Stimulated activated CD4-positive, alpha-beta T cell treated with anti-CD3 and anti-CD28 coated beads, Interleukin-15, amount 100 ng/mL, for 1 hour (primary cell): ENCODE data around the gene ERC1.

Source experiments
- DNase-seq, 2 donors: peaks; one replicate each; pipeline ENCODE4 v3.0.0-alpha.2; 2020; ENCODE audit warnings: low read depth in 1 of 2, low spot score in 1 of 2

Gene ERC1

DNA sequence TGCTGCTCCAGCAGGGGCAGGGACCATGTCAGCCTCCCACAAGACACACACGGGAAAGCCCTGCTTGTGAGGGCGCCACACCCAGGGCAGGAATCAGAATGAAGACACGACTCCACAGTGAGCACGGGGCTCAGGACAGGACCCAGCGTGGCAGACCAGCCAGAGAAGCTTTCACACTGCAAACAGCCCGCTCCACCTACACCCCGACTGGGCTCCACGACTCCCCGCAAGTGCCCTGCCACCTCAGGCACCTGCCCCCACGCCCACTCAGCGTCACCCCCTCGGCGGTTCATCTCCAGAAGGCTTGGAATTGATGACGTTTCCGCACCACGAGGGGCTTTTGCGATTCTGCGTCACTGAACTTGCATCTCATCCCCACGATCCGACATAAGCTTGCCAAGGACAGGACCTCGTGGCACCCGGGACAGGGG, 512.3 kb downstream of the ERC1 start:
- no peak for DNase-seq

DNA sequence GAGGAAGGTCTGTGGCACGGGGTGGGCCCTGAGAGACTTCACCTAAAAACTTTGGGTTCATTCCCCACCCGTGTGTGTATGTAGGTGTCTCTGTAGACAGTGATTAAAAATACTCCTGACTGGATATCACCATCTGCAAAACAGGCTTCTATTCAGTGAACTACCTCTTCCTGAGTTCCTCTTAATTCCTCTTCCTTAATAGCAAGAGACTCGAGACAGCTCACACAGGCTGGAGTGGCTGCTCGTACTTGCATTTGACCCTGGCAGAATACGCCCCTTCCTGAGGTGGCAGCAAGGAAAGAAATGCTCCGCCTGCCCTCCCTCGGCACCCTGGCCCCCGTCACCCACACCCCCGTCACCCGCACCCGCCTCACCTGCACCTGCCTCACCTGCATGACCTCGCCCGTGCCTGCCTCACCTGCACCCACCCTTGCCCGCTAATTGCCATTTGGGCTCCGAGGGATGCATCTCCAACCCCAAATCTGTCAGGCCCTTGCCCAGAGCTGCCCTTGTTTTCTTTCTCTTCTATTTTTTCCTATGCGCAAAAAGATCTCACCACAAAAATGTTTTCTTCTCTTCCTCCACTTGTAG, 513.4 kb downstream of the ERC1 start:
- DNase-seq, result no peak

DNA sequence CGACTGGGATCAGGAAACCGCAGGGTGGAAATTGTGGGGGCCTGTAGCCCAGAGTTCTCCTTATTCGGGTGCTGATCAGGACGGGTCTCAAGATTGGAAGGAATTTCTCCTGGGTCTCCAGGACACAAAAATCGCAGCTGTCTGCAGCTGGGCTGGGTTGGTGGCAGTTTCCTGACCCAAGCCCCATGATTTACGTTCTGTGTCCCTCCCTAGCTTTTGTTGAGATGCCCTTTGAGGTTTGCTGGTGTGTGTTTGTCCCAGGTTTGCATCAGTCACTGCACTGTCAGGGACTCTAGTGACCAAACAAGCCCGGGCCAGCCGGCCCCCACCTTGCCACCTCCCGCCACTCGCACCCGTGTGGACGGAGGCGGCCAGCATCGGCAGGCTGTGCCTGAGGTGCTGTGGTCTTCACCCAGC, 513.9 kb downstream of the ERC1 start:
- no peak for DNase-seq

- no peak for DNase-seq
Measured at GRCh38 chr12:1505576-1505975, 514.6 kb downstream of the ERC1 start.

DNA sequence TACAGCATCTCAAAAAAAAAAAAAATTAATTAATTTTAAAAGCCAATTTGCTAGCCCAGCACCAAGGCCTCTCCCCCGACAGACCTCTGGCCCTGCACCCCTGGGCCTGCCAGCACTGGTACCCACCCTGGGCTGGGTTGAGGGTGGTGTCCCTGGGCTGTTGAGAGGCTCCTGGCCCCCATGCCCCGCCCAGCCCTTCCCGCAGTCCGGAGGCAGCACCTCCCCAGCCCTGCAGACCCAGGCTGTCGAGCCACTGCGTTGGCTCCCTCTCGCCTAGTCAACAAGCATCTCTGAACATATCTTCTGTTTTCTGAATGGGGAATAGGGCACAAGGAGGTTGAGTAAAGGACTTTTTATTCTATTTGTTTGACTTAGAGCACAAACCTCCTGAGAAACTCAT, 516.3 kb downstream of the ERC1 start:
- no peak for DNase-seq

GRCh38 chr12:1509413-1510052, 518.5 kb downstream of the ERC1 start:
- no peak for DNase-seq

- DNase-seq, result no peak
Measured at GRCh38 chr12:1510056-1510812, 519.2 kb downstream of the ERC1 start.

DNA sequence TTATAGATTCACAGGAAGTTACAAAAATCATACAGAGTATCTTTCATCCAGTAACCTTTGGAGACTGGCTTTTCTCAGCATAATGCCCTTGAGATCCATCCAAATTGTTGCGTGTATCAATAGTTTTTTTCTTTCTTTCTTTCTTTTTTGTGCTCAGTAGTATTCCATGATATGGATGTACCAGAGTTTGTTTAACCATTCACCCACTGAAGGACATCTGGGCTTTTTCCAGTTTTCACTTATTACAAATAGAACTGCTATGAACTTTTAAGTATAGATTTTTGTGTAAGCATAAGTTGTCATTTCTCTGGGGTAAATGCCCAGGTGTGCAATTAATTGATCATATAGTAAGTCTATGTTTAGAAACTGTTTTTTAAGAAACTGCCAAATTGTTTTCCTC, 524.0 kb downstream of the ERC1 start:
- DNase-seq, result no peak

DNA sequence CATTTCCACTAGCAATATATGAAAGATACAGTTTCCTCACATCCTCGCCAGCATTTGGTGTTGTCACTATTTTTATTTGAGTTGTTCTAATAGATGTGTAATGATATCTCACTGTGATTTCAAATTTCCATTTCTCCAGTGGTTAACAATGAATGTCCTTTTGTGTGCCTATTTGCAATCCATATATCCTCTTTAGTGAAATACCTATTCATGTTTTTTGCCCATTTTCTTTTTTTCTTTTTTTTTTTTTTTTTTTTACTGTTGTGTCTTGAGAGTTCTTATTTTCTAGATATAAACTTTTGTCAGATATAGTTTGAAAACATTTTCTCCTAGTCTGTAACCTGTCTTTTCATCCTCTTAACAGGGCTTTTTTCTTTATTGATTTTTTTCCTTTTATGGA, 524.4 kb downstream of the ERC1 start:
- no peak for DNase-seq

GRCh38 chr12:1517007-1517406, 526.0 kb downstream of the ERC1 start:
- DNase-seq, result no peak

DNA sequence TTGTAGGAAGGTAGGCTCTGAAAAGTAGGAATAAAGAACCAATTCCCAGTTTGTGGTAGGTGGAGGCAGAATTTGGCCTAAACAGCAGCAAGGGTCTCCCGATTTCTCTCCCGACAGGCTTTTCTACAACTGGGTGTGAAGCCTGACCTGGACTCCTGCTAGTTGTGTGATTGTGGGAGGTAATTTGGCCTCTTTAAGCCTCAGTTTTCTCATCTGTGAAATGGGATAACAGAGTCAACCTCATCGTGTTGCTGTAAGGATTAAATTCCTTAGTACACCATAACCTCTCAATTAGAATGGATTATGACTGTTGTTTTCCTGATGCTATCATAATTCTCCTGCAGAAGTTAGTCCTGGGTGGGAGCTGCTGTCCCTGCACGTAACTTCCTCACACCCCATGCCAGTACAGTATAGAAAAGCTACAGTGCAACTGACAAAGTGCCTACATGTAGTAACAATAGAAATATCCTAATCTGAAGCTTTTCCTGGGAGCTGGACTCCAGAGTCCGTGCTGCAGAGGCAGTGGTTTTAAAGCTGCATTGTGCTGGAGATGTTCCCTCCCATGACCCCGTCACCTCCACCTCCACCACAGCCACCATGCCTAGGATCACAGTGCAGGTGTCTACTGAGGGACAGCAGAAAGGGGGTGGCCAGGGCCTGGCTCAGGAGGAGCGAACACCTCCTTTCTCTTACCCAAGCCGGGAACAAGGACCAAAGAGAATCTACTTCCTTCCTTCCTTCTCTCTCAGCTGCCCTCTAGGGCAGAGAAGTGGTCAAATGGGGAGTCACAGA, 526.9 kb downstream of the ERC1 start:
- no peak for DNase-seq

DNA sequence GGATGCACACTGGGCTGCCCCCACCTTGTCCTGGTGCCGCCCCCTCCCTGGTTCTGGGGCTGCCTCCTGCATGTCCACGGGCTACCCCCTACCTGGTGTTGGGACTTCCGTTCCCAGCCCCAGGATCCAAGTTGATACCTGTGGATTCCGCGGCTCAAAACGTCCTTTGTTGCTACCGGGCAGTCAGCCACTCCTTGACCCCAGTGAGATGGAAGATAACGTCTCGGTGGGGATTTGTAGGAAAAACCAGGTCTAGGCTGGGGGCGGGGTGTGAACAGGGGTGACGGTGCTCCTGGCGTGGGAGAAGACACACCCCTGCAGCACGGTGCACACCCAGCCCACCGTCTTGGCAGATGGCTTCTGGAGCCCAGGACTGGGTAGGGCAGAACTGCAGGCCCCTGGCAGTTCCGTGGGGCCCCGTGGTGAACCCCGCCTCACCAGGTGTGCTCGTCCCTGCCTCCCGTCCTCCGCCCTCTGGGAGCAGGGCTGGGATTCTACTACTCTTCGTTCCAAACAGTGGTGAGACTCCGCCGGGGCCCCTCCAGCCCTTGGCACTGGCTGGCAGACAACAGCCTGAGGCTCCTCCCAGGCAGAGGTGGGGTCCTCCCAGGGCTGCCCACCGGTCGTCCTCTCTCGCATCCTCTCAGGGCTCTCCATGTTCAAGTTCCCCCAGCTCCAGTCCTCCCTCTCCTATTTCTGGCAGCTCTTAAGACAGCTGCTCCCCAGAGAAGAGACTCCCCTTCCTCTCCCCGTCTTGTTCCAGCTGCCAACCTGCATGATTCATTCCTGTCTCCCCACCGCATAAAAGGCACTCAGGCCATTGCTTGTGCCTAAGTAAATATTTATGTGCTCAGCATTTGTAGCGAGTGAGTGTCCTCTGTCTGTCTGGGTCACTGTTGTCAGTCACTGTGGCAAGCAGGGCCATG, 527.8 kb downstream of the ERC1 start:
- no peak for DNase-seq

- no peak for DNase-seq
Measured at GRCh38 chr12:1519642-1520041, 528.6 kb downstream of the ERC1 start.

- no peak for DNase-seq
Measured at GRCh38 chr12:1523046-1523445, 532.0 kb downstream of the ERC1 start.

DNA sequence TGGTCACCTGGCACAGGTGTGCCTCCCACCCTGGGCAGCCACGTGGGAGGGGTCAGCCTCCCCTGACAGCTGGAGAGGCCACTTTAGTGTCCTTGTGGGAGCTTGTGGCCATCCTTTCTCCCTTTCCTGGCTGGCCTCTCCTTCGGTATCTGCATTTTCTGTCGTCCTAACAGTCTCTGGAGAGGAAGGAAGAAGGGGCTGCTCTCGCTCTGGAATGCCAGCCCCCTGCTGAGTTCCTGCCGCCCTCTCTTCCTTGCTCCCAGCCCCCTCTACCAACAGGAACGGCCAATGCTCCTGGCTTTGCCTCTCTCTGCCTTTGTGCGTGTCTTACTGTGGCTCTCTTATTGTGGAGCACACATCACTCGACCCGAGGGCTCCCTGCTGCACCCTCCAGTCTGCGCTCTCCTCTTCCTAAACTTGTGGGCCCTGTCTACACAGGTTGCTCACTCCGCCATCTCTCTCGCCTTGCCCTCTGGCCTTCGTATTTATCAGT, 532.6 kb downstream of the ERC1 start:
- DNase-seq, result no peak

GRCh38 chr12:1525858-1526257, 534.8 kb downstream of the ERC1 start:
- DNase-seq, result no peak

DNA sequence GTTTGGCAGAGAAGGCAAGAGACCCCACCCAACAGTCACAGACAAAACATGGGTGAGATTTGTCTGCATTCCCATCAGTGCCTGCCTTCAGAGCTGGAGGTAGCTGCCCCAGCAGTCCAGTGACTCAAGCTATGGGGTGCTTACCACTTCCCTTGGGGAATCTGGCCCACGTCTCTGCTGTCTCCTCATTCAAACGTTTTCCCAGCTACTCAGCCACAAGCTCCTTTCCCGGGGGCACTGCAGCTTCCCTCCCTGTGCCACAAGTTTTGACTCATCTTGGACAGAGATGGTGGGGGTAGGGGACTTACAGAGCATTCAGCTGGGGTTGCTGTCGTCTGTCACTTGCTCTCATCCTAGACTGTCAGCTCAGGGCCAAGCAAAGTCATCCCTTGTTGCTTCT, 536.8 kb downstream of the ERC1 start:
- DNase-seq, result no peak

DNA sequence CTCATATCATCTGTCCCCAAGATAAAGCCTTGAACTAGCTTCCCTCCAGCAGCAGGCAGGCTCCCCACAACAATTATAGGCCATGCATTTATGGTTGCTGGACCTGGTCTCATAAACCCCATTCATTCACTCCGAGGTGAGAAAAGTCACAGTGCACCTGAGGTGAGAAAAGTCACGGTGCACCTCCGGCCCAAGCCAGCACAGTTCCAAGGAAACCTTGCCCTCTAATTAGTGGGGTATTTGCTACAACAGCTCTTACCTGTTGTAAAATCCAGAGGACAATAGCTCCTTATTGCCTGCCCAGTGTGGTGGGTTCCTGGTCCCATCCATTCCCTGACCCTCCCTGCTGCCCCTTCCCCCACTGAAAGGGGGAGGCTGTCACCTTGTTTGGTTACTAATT, 537.8 kb downstream of the ERC1 start:
- no peak for DNase-seq

DNA sequence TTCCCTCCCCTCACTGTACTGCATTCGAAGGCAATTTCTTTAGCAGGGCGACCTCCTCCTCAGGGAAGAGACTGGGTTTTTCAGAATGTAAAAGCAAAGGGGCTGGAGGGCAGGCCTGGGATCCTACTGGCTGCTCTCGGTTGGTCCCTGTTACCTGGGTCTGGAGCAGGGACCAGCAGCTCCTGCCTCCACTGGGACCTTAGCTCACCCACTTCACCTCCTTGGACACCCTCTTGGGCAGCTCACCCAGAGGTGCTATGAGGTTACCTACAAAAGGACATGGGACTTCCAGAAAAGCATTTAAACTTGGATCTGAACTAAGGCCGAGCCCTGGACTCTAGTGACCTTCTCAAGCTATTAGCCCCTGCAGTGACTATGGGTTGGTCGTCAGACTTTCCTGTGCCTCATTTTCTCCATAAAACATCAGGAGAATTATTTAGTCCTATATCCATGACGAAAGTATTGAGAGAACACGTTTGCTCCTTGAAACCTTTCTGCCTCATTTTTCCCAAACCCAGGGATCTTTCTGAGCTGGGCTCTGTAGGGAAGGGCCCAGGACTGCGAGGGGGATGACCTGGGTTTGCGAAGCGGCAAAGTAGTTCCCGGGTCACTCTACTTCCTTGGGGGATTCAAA, 538.3 kb downstream of the ERC1 start:
- no peak for DNase-seq
